Measurements from ENCODE around the gene RIOK1.
"Not testable (repeated sequence)": the region's sequence is repeated elsewhere in the genome, so short reads cannot be mapped to it uniquely, and the experiment has no call there.

The RIOK1 gene

DNA sequence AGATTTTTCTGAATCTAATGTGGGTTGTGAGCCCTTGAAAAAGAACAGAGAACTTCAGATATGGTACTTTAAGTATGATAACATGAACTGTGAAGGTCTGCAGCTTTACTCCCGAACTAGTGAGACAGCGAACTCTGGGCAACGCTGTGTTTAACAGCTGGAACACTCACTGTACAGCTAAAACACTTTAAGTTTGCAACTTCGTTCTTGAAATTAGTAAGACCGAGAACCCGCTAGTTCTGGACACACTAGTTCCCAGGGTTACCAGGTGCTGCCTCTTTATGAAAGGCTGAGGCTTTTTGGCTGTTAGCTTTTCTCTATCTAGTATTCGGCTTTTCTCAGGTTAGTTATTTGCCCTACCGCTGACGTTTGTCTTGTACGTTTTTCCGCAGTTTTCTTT is 52.9 kb downstream of the RIOK1 start:
- DNase-seq = no peak

DNA sequence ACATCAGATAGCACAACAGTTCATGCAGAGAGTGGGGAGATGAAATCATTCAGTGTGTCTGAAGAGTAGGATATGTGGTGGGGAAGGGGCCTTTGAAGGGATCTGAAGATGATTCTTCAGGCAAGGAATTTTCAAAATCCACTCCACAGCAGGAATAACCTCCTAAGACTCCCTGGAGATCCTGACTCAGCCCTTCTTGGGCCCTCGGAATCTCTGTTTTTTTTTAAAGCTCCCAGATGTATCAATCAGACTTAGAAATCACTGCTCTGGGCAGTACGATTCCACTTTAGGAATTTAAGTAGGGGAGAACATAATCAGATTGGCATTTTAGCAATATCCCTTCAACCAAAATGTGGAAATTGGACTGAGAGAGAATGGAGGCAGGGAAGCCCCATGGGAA is 55.5 kb downstream of the RIOK1 start:
- DNase-seq = no peak

DNA sequence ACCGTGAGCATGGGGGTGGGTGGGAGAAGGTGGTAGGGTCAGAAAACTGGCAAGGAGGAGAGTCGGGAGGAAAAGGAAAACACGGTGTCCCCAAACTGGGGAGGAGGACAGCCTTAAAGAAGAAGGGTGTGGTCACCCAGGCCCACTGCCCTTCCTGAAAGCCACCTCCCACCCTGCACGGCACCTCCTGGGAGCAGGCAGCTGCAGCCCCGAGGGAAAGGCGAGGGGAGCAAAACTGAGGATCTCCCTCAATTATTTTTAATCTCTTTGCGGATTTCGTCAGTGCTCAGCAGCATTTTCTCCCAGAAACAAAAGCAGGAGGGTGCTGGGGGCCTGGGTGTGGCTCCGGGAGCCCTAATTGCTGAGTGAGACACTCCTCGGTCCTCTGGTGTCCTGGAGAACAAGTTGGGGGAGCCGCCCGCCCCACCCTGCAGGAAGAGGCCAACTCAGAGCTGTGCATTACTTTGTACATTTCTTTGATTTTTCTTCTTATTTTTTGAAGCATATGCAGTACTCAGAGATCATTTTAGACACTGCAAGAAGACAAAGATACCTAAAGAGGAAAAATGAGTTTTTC is 56.4 kb downstream of the RIOK1 start:
- no peak for DNase-seq

DNA sequence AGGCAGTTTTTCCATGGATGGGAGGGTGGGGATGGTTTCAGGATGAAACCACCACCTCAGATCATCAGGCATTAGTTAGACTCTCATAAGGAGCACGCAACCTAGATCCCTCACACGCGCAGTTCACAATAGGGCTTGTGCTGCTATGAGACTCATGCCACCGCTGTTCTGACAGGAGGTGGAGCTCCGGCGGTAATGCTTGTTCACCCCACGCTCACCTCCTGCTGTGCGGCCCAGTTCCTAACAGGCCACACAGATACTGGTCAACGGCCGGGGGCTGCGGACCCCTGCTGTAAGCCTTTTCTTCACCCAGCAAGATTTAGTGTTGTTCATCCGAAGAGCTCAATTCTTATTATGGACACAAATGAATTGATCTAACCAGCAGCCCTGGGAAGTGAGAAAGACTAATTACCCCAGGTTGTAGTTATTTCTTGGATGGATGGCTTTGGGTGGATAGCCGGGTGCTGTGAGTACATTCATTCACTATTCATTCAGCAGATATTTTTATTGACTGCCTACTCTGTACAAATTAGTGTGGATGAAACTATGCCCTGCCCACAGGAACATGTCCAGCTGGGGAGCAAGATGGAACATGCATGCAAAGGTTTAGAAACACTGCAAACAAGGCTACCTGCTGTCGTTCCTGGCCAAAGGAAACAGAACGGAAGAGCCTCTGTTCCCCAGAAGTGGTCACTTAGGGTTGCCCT is 57.2 kb downstream of the RIOK1 start:
- DNase-seq = no peak

DNA sequence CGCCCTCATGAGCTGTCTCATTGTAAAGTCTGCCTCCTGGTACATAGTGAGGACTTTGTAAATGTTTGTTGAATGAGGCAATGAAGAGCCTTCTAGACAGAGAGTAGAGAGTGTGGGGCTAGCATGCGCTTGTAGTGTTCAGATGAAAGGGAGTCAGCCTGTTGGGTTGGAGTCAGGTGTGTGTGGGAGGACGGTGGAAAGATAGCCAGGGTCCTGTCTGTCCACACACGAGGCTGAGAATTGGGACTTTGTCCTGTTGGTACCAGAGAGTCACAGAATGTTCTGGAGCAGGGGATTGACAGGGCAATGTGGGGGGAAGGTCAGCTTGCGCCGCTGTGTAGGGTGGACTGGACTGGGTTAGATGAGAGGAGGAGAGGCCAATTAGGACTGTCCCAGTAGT is 58.6 kb downstream of the RIOK1 start:
- no peak for DNase-seq

DNA sequence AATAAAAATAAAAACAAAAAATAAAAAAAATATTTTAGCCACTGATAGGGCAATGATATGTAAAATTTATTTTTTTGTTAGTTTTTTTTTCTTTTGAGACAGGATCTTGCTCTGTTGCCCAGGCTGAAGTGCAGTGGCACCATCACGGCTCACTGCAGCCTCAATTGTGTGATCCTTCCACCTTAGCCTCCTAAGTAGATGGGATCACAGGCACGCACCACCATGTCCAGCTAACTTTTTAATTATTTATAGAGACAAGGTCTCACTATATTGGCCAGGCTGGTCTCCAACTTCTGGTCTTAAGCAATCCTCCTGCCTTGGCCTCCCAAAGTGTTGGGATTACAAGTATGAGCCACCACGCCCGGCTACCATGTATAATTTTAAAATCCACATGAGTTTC is 59.4 kb downstream of the RIOK1 start:
- no peak for DNase-seq

DNA sequence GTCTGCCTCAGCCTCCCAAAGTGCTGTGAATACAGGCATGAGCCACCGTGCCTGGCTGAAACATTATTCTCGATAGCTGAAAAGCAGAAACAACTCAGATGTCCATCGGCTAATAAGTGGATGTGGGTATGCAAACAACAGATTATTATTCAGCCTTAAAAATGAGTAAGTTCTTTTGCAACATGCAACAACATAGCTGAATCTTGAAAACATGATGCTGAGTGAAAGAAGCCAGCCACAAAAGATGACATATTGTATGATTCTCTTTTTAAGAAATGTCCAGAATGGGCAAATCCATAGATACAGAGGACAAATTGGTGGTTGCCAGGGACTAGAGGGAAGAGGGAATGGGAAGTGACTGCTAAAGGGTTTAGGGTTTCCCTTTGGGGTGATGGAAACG is 61.7 kb downstream of the RIOK1 start:
- no peak for DNase-seq

DNA sequence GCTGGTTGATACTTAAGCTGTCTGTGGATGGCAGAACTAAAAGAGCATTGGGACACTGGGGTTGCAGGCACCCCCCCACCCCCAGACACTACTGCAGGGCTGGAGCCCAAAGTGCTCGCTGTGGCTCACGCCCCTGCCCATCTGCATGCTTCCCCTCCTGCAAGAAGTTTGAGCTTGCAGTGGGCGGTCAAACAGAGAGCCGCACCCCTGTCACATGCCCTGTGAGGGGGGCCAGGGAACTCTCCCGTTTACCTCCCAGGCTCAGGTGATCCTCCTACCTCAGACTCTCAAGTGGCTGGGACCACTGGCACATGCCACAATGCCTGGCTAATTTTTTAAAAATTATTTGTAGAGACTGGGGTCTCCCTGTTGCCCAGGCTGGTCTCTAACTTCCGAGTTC is 63.3 kb downstream of the RIOK1 start:
- DNase-seq = no peak

DNA sequence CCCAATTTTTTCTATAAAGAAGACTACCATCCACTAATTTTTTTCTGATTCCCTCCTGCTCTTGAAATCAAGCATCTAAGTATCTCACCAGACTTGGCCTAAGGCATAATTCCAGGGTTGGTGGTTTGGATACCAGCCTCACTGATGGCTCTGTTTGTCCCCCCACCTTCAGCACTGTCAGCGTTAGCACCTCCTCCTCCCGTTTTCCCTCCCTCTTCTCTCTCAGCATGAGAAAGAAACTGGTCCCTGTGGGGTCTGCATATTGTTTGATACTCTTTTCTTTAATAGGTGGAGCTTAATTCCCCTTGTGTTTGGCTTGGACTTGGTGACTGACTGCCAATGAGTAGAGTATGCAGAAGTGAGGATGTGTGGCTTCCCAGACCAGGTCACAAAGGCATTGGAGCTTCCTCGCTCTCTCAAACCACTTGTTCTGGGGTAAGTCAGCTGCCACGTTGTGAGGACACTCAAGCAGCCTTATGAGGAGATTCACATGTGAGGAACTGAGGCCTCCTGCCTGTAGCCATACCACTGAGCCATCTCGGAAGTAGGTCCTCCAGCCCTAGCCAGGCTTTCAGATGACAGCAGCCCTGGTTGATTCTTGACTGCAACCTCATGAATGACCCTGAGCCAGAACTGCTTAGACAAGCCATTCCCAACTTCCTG is 65.2 kb downstream of the RIOK1 start:
- no peak for DNase-seq

DNA sequence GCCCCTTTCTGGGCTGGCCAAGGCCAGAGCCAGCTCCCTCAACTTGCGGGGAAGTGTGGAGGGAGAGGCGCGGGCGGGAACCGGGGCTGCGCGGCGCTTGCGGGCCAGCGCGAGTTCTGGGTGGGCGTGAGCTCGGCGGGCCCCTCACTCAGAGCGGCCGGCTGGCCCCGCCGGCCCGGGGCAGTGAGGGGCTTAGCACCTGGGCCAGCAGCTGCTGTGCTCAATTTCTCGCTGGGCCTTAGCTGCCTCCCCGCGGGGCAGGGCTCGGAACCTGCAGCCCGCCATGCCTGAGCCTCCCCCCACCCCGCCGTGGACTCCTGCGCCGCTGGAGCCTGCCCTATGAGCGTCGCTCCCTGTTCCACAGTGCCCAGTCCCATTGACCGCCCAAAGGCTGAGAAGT is 66.7 kb downstream of the RIOK1 start:
- DNase-seq = not testable (repeated sequence)

DNA sequence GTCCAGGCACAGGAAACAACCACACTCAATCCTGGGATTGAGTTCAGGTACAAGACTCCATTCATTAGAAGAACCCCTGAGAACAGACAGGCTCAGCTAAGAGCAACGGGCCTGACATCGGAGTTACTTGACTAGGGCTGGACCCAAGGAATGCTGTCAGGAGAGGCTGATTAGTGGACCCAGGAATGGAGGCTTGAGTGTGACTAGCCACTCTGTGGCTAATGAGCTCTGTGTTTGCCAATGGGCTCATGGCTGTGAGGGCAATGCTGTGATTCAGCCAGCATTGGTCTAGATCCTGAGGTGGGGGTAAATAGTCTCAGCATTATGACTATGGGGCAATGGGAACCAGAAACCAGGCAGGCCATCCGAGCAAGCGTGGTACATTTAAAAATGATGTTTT is 71.8 kb downstream of the RIOK1 start:
- no peak for DNase-seq

DNA sequence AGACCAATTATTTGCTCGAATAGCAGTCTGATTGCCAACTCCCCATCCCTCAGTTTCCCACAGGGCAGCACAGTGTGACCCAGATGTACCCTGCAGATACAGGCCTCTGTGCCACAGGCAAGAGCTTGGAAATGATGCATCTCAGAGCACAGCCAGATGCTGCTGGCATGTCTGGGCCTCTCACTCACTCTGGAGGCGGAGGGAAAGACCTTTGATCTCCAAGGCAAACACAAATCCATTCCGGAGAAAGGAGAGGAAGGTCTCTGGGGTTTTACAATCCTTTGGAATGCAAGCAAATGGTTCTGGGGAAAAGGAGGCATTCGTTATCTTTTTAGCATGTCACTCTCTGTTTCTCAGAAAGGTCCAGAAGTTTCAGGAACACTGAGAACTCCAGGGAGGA is 74.2 kb downstream of the RIOK1 start:
- no peak for DNase-seq

DNA sequence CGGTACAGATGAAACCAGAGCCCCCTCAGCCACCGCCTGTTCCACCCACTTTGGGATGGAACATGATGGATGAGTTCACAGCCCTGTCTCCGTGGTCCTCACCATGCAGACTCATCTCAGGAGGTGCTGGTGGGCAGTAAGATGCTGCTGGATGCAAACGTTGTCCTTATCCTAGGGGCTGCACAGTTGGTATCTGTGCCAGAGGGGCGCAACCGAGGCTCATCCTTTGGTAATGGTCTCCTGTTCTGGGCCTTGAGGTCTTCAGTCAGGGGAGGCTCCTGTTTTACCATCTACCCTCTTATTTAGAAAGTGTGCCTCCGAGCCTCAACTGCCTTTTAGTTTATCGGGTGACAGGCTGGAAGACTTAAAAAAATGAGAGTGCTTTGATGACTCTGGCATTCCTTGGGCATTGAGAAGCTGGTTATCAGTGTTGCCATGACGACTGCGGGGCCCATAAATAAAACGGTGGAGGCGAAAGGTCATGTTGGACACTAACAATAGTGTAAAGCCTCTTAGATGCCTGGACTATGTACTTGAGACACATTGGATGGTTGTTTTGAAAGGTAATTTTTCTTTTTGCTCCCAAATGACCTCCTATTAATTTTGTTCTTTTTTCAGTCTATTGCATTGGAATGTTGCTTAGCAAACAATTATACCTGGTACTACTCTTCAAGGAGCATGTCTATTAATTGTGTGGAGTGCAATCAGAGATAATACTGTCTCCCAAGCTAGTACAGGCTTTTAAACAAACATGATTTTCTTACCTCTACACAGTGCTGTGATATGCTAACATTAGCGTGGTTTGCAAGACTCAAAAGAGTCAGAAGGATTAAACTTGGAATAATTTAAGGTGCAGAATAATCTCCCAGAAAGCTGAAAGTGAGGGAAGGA is 77.6 kb downstream of the RIOK1 start:
- DNase-seq = no peak
